ENCODE data around the gene COCH.
"Not testable (repeated sequence)": the region's sequence is repeated elsewhere in the genome, so short reads cannot be mapped to it uniquely, and the experiment has no call there.

COCH gene

DNA sequence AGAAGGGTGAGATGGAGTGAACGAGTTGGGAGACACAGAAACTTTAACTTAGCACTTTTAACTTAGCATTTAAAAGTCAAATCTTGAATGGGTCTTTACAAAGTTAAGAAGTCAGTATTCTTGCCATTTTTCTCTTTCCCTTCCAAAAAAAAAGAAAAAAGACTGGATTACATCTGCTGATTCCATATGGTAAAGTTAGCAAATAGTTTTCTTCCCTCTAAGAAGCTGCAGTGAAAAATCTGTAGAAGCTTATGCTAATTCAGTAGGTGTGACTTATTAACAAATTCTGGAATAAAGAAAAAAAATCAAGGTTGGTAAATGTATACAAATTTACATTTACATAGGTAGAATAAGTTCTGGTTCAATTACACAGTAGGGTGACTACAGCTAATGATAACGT, 50.9 kb downstream of the COCH start:
- DNase-seq (ENCODE audit: low read depth), result no peak

DNA sequence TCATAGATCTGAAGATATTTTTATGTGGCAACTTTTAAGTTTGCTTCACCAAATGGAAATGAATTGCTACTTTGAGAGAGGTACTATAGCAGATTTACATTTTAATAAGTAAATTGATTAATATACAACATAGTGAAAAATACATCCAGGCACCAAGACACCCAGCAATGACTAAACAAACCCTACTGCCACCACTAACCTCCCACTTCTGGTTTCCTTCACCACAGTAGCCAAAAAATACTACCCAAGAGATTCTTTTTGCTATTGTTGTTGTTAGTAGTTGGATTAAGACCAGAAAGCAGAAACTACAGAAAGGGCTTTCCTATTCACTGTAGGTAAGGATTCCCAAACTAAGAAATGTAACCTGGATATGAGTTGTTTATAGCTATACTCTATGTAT, 54.1 kb downstream of the COCH start:
- DNase-seq (ENCODE audit: low read depth), result no peak

DNA sequence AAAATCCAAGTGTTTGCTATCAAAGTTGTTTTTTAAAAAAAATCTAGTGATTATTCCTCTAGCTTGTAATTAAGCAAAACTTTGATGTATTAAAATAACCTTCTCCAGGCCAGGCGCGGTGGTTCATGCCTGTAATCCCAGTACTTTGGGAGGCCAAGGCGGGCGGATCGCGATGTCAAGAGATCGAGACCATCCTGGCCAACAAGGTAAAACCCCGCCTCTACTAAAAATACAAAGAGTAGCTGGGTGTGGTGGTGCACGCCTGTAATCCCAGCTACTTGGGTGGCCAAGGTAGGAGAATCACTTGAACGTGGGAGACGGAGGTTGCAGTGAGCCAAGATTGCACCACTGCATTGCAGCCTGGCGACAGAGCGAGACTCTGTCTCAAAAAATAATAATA, 59.6 kb downstream of the COCH start:
- not testable (repeated sequence) for DNase-seq (ENCODE audit: low read depth)

DNA sequence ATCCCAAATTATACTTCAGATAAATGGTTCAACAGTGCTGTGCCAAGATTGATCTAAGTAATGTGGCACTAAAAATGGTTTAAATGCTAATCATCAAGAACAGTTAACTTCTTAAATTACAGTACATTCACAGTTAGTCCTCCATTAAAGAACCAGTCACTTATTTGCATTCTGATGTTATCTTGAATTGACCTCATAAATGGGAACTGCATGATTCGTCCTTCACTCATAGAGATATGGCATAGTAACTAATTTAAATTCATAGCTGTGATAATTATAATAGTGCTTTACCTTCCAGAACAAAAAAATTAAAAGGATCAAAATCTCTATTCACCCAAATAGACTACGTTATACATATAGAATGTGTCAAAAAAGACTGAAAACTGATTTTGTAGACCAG, 61.1 kb downstream of the COCH start:
- DNase-seq (ENCODE audit: low read depth), result no peak

DNA sequence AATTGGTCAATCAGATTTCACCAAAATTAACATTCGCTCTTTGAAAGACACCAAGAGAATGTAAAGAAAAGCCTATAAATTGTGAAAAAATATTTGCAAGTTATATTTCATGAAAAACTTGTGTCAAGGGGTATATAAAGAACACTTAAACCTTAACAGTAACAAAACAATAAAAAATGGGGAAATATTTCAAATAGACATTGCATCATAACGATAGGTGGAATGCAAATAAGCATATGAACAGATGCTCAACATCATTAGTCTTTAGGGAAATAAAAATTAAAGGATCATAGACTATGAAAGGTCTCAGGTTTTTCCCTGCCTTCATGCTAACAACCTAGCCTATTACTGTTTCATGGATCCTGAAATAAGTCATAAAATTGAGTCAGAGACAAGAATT, 64.3 kb downstream of the COCH start:
- no peak for DNase-seq (ENCODE audit: low read depth)
